Neutrophil (primary cell): Measurements from ENCODE around the gene CETP.

Experiments
- H3K27ac ChIP-seq: fragments of 200-600 bp; sonication (generic); 2 replicates; pipeline ENCODE4 v1.5.1; 2016; ENCODE audit warnings: mild to moderate bottlenecking, moderate library complexity
- H3K27me3 ChIP-seq: fragments of 200-600 bp; sonication (generic); 2 replicates; pipeline ENCODE4 v1.6.0; 2016; ENCODE audit warnings: mild to moderate bottlenecking
- H3K36me3 ChIP-seq: fragments of 200-600 bp; sonication (generic); 2 replicates; pipeline ENCODE4 v1.5.1; 2017
- H3K4me1 ChIP-seq, 2 experiments: fragments of 200-600 bp in 1 of 2; sonication (generic) in 1 of 2; 1 replicate in 1 of 2; 2 replicates in 1 of 2; pipeline versions ENCODE4 v1.5.1 to v1.6.1; 2013 to 2016; ENCODE audit warnings: low read depth in 1 of 2, low read length in 1 of 2, mild to moderate bottlenecking in 1 of 2, moderate library complexity in 1 of 2; ENCODE audit not compliant: control insufficient read depth in 1 of 2, insufficient read depth in 1 of 2
- H3K4me3 ChIP-seq, 2 experiments: fragments of 200-600 bp in 1 of 2; sonication (generic) in 1 of 2; 1 replicate in 1 of 2; 2 replicates in 1 of 2; pipeline ENCODE4 v1.5.1; 2013 to 2016; ENCODE audit warnings: low read depth in 1 of 2, low read length in 1 of 2, mild to moderate bottlenecking in 1 of 2, moderate library complexity in 1 of 2
- H3K9me3 ChIP-seq: fragments of 200-600 bp; sonication (generic); 2 replicates; pipeline ENCODE4 v1.5.1; 2016
- CTCF ChIP-seq: fragments of 200-600 bp; sonication (generic); IDR thresholded peaks from 2 replicates; pipeline ENCODE4 v1.5.1; 2016; ENCODE audit warnings: antibody characterized with exemption

CETP gene

GRCh38 chr16:57016831-57017230, 55.1 kb downstream of the CETP start:
- H3K36me3 ChIP-seq = peaks cover 54% of the 10 kb centered on the region
- H3K4me3 ChIP-seq = no peak overlapping the region
- no peaks in the 10 kb centered on the region for H3K9me3 ChIP-seq
- peaks cover 13 to 17% of the 10 kb centered on the region in 2 experiments for H3K4me1 ChIP-seq
- no peak for TF ChIP-seq CTCF
- H3K27me3 ChIP-seq = no peaks in the 10 kb centered on the region
- no peak overlapping the region for H3K27ac ChIP-seq

- H3K4me1 ChIP-seq = peaks cover 13 to 18% of the 10 kb centered on the region in 2 experiments
- H3K4me3 ChIP-seq = no peak overlapping the region
- TF ChIP-seq CTCF = no peak
- H3K27me3 ChIP-seq = no peaks in the 10 kb centered on the region
- peaks cover 58% of the 10 kb centered on the region for H3K36me3 ChIP-seq
- no peaks in the 10 kb centered on the region for H3K9me3 ChIP-seq
- no peak overlapping the region for H3K27ac ChIP-seq
Observed at GRCh38 chr16:57017251-57017650, 55.5 kb downstream of the CETP start.

DNA sequence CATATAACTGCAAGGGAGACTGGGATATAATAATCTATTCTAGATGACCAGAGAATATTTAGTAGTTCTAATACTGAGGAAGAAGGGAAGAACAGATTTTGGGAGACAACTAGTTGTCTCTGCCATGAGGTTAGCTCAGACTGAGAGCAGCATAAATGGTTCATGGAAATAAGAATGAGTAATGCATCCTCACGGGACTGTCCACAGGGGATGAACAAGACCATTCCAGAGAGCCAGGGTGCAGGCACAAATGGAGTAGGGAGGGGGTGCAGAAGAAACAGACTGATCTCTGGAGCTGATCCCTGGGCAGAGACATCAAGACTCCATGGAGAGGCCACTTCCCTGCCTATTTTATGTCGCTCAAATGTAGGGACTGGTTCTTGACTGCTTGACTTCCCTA, 58.0 kb downstream of the CETP start:
- peaks cover 22 to 28% of the 10 kb centered on the region in 2 experiments for H3K4me1 ChIP-seq
- TF ChIP-seq CTCF = no peak
- H3K36me3 ChIP-seq = peaks cover 72% of the 10 kb centered on the region
- H3K27me3 ChIP-seq = no peaks in the 10 kb centered on the region
- H3K4me3 ChIP-seq = no peak overlapping the region
- H3K27ac ChIP-seq = no peak overlapping the region
- no peaks in the 10 kb centered on the region for H3K9me3 ChIP-seq

DNA sequence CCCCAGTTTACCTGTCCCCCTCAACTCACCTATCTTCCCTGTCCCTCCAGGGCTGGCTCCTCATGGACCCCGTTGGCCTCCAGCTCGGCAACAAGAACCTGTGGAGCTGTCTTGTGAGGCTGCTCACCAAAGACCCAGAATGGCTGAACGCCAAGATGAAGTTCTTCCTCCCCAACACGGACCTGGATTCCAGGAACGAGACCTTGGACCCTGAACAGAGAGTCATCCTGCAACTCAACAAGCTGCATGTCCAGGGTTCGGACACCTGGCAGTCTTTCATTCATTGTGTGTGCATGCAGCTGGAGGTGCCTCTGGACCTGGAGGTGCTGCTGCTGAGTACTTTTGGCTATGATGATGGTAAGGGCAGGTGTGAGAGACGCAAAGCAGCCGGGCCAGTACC, 58.9 kb downstream of the CETP start:
- Histone ChIP-seq H3K9me3 (no peaks in the 10 kb centered on the region), H3K27me3 (no peaks in the 10 kb centered on the region), H3K36me3 (peaks cover 72% of the 10 kb centered on the region), H3K4me1 (peaks cover 30 to 35% of the 10 kb centered on the region in 2 experiments), H3K27ac (no peak overlapping the region), H3K4me3 (no peak overlapping the region)
- no peak for TF ChIP-seq CTCF

GRCh38 chr16:57021757-57022156, 60.0 kb downstream of the CETP start:
- peaks cover 41 to 46% of the 10 kb centered on the region in 2 experiments for H3K4me1 ChIP-seq
- H3K27ac ChIP-seq = no peak overlapping the region
- no peak for TF ChIP-seq CTCF
- H3K9me3 ChIP-seq = no peaks in the 10 kb centered on the region
- H3K27me3 ChIP-seq = no peaks in the 10 kb centered on the region
- peaks cover 80% of the 10 kb centered on the region for H3K36me3 ChIP-seq
- H3K4me3 ChIP-seq = no peak overlapping the region

- H3K36me3 ChIP-seq = peaks cover 74% of the 10 kb centered on the region
- no peaks in the 10 kb centered on the region for H3K27me3 ChIP-seq
- no peak for TF ChIP-seq CTCF
- peak overlapping the region; percentile 87 for H3K27ac ChIP-seq
- peaks cover 47 to 53% of the 10 kb centered on the region in 2 experiments for H3K4me1 ChIP-seq
- H3K9me3 ChIP-seq = no peaks in the 10 kb centered on the region
- H3K4me3 ChIP-seq = no peak overlapping the region
Observed at GRCh38 chr16:57022445-57022844, 60.7 kb downstream of the CETP start.
